8988T (cell line): ENCODE measurements around the gene FGF21.
A peak's percentile ranks its signal among the peaks of the same experiment; 100 is the strongest.
"Not testable (repeated sequence)": the region's sequence is repeated elsewhere in the genome, so short reads cannot be mapped to it uniquely, and the experiment has no call there.

Source experiments
- DNase-seq: peaks from one replicate; pipeline ENCODE4 v3.0.0; 2011

Gene FGF21

GRCh38 chr19:48752496-48753365, 2.6 kb upstream of the FGF21 start, which contains the start of gene FUT1:
TSS of gene FUT1 (minus strand) at chr19:48752641. CDS start at chr19:48751281, 1,360 bp downstream.
- peak; percentile 75 for DNase-seq

- DNase-seq = no peak
Observed at GRCh38 chr19:48755787-48756186, 463 bp downstream of the FGF21 start.

- no peak for DNase-seq
Observed at GRCh38 chr19:48756212-48756611, 888 bp downstream of the FGF21 start.

- no peak for DNase-seq
Observed at GRCh38 chr19:48756686-48757085, 1.4 kb downstream of the FGF21 start.

GRCh38 chr19:48757089-48757675, 1.9 kb downstream of the FGF21 start:
- no peak for DNase-seq

GRCh38 chr19:48757741-48758144, 2.4 kb downstream of the FGF21 start:
- DNase-seq = no peak

- no peak for DNase-seq
Observed at GRCh38 chr19:48760504-48761205, 5.3 kb downstream of the FGF21 start.

- DNase-seq = not testable (repeated sequence)
Observed at GRCh38 chr19:48765816-48766215, 10.5 kb downstream of the FGF21 start.

- DNase-seq = not testable (repeated sequence)
Observed at GRCh38 chr19:48768171-48768753, 12.9 kb downstream of the FGF21 start.

GRCh38 chr19:48768994-48769713, 13.8 kb downstream of the FGF21 start:
- no peak for DNase-seq

GRCh38 chr19:48770266-48770665, 14.9 kb downstream of the FGF21 start:
- DNase-seq = no peak

- DNase-seq = no peak
Observed at GRCh38 chr19:48770734-48771472, 15.6 kb downstream of the FGF21 start.

- DNase-seq = no peak
Observed at GRCh38 chr19:48772503-48772953, 17.2 kb downstream of the FGF21 start.

GRCh38 chr19:48777139-48777538, 21.8 kb downstream of the FGF21 start:
- no peak for DNase-seq

- DNase-seq = no peak
Observed at GRCh38 chr19:48777720-48778119, 22.4 kb downstream of the FGF21 start.

- DNase-seq = no peak
Observed at GRCh38 chr19:48779636-48780035, 24.3 kb downstream of the FGF21 start.

GRCh38 chr19:48780631-48781391, 25.5 kb downstream of the FGF21 start:
- DNase-seq = no peak

- DNase-seq = no peak
Observed at GRCh38 chr19:48784527-48784926, 29.2 kb downstream of the FGF21 start.

- not testable (repeated sequence) for DNase-seq
Observed at GRCh38 chr19:48786422-48786821, 31.1 kb downstream of the FGF21 start.

GRCh38 chr19:48787331-48787730, 32.0 kb downstream of the FGF21 start:
- DNase-seq = not testable (repeated sequence)

GRCh38 chr19:48793271-48793670, 37.9 kb downstream of the FGF21 start:
- no peak for DNase-seq
